NB4 (cell line): Measurements from ENCODE around the gene TANC1.

Experiments used
- CTCF ChIP-seq: IDR thresholded peaks from one replicate; pipeline ENCODE4 v1.5.1; 2012; ENCODE audit warnings: low read depth, low read length
- MAX ChIP-seq: IDR thresholded peaks from 2 replicates; pipeline ENCODE4 v1.6.1; 2011; ENCODE audit warnings: low read depth, low read length

- no peak for TF ChIP-seq CTCF
- TF ChIP-seq MAX, result no peak
Observed at GRCh38 chr2:159196393-159196925, 228.0 kb downstream of the TANC1 start.
